Left kidney (tissue), 2 donors: Measurements from ENCODE around the gene ING5. TPM values are rescaled to one million over a fixed set of nuclear protein-coding genes. Genes with fewer than 3 reads are reported as not detected.
"Not testable (repeated sequence)": the region's sequence is repeated elsewhere in the genome, so short reads cannot be mapped to it uniquely, and the experiment has no call there.

Experiments used
- DNase-seq: peaks from one replicate; pipeline ENCODE4 v3.0.0-alpha.2; 2013
- polyA plus RNA-seq: library from polyadenylated mRNA; unstranded; fragments of 120-200 nt; gene quantifications from one replicate; pipeline ENCODE4 v1.2.1, GENCODE V29; 2013; ENCODE audit not compliant: insufficient read length

ING5 gene
- polyA plus RNA-seq, 1 donor, result 50.6 TPM

DNA sequence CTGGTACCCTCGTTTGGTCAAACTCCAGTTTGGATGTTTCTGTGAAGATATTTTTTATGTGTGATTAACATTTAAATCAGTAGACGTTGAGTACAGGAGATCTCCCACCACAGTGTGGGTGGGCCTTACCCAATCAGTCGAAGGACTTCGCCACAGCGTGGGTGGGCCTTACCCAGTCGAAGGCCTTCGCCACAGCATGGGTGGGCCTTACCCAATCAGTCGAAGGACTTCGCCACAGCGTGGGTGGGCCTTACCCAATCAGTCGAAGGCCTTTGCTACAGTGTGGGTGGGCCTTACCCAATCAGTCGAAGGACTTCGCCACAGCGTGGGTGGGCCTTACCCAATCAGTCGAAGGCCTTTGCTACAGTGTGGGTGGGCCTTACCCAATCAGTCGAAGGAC is 58.1 kb downstream of the ING5 start:
- DNase-seq, result not testable (repeated sequence)

DNA sequence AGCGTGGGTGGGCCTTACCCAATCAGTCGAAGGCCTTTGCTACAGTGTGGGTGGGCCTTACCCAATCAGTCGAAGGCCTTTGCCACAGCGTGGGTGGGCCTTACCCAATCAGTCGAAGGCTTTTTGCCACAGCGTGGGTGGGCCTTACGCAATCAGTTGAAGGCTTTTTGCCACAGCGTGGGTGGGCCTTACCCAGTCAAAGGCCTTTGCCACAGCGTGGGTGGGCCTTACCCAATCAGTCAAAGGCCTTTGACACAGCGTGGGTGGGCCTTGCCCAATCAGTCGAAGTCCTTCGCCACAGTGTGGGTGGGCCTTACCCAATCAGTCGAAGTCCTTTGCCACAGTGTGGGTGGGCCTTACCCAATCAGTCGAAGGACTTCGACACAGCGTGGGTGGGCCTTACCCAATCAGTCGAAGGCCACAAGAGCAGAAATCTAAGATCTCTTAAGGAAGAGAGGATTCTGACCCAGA is 58.5 kb downstream of the ING5 start:
- DNase-seq, result no peak

DNA sequence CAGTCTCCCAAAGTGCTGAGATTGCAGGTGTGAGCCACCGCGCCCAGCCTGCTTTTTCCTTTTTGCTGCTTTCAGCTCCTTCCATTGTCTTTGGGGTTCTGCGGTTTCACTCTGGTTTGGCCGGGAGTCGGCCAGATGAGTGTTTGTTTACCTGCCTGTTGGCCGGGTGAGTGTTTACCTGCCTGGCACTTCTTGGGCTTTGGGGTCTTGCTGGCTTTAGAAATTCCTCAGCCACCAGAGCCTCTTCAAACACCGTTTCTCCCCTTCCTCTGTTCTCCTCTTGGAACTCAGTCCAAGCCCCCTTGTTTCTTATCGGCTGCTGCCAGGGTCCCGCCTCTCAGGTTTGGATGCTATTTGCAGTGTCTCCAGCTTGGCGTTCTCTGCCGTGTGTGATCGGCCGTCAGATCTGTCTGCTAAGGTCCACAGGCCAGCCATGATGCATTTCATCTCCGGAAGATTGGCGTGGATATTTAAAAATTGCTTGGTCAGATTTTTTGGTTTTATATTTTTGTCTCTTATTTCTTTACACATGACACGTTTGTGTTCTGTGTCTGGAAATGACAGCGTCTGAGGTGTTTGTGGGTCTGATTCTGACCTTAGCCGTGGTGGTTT is 60.6 kb downstream of the ING5 start:
- DNase-seq, result no peak

GRCh38 chr2:241762933-241763369 is 61.1 kb downstream of the ING5 start:
- no peak for DNase-seq

DNA sequence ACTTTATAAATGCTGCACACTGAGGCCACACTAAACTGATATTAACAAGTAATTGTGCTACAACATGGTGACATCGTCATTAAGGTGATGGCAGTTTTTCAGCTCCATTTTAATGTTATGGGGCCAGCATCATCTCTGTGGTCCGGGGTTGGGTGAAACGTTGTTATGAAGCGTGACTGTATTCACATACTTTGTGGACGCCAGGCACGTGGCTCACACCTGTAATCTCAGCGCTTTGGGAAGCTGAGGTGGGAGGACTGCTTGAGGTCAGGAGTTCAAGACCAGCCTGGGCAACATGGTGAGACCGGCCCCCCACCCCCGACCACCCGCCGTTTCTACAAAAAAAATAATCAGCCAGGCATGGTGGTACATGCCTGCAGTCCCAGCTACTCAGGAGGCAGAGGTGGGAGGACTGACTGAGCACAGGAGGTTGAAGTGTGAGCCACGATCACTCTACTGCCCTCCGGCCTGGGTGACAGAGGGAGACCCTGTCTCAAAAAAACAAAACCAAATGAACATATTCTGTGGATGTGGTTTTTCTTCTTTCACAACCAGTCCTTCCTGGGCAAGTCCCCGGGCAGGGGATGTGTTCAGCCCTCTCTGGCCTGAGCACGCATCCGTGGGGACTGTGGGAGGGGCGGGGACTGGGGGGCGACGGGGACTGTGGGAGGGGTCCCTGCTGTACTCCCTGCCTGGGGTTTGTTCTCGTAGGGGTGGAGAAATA is 61.9 kb downstream of the ING5 start:
- no peak for DNase-seq

- peak; percentile 43 for DNase-seq
These were observed 62.7 kb downstream of the ING5 start for GRCh38 chr2:241764275-241765241.

- no peak for DNase-seq
These were observed 65.8 kb downstream of the ING5 start for GRCh38 chr2:241767464-241768250.

- no peak for DNase-seq
These were observed 66.4 kb downstream of the ING5 start for GRCh38 chr2:241768251-241768711.

DNA sequence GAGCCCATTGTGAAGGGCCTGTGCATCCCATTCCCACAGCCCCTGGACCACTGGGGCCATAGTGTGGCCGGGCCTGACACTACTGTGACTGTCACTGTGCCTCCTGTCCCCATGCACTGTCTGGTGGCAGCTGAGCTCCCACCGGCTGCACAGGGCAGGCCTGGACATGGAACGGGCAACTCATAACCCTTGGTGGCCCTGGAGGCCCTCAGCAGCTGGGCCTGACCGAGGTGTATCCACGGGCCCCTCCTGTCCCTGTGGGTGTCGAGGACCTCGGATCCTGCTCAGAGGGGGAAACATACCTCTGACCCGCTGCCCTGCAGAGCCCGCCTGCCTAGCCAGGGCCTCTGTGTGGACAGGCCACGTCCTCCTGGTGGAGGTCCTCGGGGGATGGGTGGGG is 67.0 kb downstream of the ING5 start:
- no peak for DNase-seq

DNA sequence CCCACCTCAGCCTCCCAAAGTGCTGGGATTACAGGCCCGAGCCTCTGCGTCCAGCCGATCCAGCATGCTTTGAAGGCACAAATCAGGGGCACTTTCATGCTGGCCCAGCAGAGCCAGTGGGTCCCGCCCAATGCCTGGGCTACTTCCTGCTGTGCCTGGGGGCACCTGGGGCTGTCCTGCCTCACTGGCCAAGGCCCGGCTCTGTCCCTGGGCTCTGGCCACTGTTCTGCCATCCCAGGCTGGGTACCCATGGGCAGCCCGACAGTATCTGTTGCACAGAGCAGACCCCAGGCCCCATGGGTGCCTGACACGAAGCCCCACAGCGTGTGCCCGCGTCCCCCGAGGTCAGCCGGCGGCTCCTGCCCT is 68.0 kb downstream of the ING5 start:
- DNase-seq, result no peak

DNA sequence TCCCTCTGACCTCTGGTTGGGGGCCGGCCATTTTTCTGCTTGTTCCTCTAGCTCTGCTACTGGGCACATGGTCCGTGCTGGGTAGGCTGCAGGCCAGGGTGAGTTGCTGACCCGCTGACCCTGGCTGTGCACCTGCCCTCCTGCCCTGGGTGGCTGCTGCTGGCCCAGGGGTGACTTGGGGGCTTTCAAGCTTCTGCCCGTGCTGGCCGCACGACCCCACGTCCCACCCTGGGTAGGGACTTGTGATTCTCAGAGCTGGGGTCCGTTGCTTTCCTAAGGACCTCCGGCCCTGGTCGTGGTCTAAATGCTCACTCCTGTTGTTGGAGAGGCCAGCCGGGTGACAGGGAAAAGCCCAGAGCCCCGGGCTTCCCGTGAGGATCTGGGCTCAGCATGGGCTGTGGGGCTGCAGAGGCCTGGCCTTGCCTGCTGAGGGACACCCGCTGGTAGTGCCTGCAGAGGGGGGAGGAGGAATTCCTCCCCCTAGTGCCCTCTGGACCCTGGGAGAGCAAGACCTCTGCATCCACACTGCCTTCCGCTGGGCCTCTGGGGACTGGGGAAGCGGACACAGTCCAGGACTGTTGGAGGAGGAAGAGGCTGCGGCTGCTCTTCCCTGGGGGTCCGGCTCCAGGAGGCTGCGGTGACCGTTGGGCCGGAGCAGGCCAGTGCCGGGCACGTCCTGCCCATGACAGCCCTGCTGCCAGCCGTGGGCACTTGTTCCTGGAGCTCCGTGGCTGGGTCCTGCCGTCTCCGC is 68.5 kb downstream of the ING5 start:
- DNase-seq, result no peak

- no peak for DNase-seq
These were observed 69.1 kb downstream of the ING5 start for GRCh38 chr2:241770936-241771285.

DNA sequence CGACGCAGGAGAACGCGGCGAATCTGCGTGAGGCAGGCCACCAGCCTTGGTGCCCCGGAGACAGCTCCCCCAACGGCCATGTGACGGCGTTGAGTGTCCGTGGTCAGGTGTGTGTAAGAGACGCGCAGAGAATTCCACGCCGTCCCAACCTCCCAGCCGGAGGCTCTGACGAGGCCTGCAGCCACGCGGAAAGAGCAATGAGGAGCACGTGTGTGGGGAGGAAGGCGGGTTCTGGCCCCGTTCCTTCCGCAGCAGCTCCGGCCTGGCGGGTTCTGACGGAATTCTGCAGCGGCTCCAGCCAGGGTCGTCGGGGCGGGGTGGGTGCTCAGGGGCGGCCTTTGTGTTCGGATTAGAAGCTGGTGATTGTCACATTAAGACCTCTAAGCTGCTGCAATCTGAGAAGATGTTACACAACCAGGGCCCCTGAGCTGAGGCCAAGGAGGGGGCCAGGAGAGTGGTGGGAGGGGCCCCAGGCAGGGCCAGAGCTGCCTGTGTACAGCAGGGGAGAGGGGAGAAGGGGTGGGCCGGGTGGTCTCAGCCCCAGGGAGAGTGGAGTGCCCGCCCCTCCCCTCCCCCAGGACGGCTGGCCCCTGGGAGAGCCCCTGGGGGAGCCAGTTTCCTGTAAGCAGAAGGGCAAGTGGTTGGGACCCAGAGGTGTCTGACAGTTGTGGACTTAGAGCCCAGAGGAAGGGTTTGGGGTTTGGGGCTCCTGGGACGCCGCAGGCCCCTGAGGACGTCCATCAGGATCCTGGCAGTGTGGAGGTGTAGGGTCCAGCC is 69.6 kb downstream of the ING5 start:
- DNase-seq, result no peak

DNA sequence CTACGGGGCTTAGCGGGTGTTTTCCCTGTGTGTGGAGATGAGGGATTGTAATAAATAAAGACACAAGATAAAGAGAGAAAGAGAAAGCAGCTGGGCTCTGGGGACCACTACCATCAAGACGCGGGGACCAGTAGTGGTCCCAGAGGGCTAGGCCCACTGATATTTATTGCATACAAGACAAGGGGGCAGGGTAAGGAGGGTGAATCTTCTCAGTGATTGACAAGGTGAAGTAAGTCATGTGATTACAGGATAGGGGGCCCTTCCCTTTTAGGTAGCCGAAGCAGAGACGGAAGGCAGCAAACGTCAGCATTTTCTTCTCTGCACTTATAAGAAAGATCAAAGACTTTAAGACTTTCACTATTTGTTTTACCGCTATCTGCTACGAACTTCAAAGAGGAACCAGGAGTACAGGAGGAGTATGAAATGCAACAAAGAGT is 70.2 kb downstream of the ING5 start:
- DNase-seq, result no peak

GRCh38 chr2:241773511-241774418 is 71.9 kb downstream of the ING5 start:
- DNase-seq, result no peak

DNA sequence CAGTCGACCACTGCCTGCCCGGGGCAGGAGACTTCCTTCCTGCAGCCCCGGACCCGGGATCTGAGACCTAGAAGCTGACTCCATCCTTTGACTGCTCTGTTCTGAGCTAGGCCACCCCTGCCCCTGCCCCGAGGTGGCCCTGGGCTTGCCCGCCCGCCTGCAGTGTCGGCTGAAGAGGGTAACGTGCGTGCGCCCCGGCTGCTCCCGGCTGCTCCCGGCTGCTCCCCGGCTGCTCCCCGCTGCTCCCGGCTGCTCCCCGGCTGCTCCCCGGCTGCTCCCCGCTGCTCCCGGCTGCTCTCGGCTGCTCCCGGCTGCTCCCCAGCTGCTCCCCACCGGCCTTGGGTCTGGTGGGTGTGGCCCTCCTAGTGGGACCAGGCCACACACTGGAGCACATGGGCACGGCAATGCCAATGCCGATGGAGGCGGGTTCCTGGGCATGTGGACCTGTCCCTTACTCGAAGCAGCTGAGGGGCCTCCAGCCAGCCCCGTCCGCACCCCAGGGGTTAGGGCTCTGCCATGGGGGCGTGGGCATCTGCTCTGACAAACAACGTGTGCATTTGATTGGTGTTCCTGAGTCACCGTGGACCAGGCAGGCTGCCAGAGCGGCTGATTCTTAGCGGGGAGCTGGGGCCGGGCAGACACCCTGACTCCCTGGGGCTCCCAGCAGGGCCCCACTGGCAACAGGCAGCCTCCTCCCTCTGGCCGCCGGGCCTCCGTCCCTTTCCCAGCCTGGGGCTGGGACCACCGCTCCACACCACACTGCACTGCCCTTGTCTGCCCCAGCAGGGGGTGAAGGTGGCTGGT is 72.8 kb downstream of the ING5 start:
- DNase-seq, result no peak

GRCh38 chr2:241775223-241776177 is 73.7 kb downstream of the ING5 start:
- no peak for DNase-seq
